GM06990 (cell line): Measurements from ENCODE around the gene ANKS1B.
"Not testable (repeated sequence)": the region's sequence is repeated elsewhere in the genome, so short reads cannot be mapped to it uniquely, and the experiment has no call there.

ENCODE experiments used
- DNase-seq: peaks from one replicate; pipeline ENCODE4 v3.0.0-alpha.2; 2011; ENCODE audit not compliant: insufficient read length; ENCODE audit errors: extremely low read depth
- H3K27me3 ChIP-seq: replicated peaks from 2 replicates; pipeline ENCODE4 v1.6.0; 2011; ENCODE audit warnings: low read length; ENCODE audit not compliant: control insufficient read depth, insufficient read depth
- H3K36me3 ChIP-seq: 2 replicates; pipeline ENCODE4 v1.5.1; 2011; ENCODE audit warnings: low read length; ENCODE audit not compliant: control insufficient read depth, insufficient read depth
- H3K4me3 ChIP-seq: replicated peaks from 2 replicates; pipeline ENCODE4 v1.5.1; 2011; ENCODE audit warnings: low read depth, mild to moderate bottlenecking, control low read depth, low read length
- TF ChIP-seq, protein P1 (sequence below): IDR thresholded peaks from 2 replicates; pipeline ENCODE4 v1.5.1; 2011; ENCODE audit warnings: low read length, control low read depth, mild to moderate bottlenecking, inconsistent platforms; ENCODE audit not compliant: insufficient read depth, poor library complexity, severe bottlenecking

The ANKS1B gene

GRCh38 chr12:99722690-99723486, 261.8 kb downstream of the ANKS1B start:
- H3K4me3 ChIP-seq: no peak overlapping the region
- no peak for DNase-seq
- H3K27me3 ChIP-seq: no peaks in the 10 kb centered on the region
- H3K36me3 ChIP-seq: no peaks in the 10 kb centered on the region
- TF ChIP-seq, protein P1, sequence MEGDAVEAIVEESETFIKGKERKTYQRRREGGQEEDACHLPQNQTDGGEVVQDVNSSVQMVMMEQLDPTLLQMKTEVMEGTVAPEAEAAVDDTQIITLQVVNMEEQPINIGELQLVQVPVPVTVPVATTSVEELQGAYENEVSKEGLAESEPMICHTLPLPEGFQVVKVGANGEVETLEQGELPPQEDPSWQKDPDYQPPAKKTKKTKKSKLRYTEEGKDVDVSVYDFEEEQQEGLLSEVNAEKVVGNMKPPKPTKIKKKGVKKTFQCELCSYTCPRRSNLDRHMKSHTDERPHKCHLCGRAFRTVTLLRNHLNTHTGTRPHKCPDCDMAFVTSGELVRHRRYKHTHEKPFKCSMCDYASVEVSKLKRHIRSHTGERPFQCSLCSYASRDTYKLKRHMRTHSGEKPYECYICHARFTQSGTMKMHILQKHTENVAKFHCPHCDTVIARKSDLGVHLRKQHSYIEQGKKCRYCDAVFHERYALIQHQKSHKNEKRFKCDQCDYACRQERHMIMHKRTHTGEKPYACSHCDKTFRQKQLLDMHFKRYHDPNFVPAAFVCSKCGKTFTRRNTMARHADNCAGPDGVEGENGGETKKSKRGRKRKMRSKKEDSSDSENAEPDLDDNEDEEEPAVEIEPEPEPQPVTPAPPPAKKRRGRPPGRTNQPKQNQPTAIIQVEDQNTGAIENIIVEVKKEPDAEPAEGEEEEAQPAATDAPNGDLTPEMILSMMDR: no peak

DNA sequence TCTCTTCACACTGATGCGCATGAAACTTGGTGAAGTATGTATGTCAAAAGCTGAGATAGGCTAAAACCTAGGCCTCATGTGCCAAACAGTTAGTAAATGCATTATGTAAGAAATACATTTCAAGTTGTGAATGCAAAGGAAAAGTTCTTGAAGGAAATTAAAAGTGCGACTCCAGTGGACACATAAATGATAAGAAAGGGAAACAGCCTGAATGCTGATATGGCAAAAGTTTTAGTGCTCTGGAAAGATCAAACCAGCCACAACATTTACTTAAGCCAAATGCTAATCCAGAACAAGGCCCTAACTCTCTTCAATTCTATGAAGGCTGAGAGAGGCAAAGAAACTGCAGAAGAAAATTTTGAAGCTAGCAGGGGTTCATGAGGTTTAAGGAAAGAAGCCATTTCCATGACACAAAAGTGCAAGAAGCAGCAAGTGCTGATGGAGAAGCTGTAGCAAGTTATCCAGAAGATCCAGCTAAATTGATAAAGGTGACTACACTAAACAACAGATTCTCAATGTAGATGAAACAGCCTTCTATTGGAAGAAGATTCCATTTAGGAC, 262.9 kb downstream of the ANKS1B start:
- H3K36me3 ChIP-seq: no peaks in the 10 kb centered on the region
- no peak overlapping the region for H3K4me3 ChIP-seq
- DNase-seq: no peak
- TF ChIP-seq, protein P1: no peak
- no peaks in the 10 kb centered on the region for H3K27me3 ChIP-seq

- not testable (repeated sequence) for H3K4me3 ChIP-seq
Observed at GRCh38 chr12:99720083-99720465, 264.7 kb downstream of the ANKS1B start.

DNA sequence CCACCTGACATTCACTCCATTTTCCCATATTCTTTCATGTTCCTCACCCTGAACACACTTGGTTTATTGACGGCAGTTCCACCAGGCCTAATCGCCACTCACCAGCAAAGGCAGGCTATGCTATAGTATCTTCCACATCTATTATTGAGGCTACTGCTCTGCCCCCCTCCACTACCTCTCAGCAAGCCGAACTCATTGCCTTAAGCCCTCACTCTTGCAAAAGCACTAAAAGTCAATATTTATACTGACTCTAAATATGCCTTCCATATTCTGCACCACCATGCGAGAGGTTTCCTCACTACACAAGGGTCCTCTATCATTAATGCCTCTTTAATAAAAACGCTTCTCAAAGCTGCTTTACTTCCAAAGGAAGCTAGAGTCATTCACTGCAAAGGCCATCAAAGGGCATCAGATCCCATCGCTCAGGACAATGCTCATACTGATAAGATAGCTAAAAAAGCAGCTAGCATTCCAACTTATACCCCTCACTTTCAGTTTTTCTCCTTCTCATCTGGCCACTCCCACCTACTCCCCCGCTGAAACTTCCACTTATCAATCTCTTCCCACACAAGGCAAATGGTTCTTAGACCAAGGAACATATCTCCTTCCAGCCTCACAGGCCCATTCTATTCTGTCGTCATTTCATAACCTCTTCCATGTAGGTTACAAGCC, 265.2 kb downstream of the ANKS1B start:
- H3K36me3 ChIP-seq, H3K4me3 ChIP-seq, DNase-seq, H3K27me3 ChIP-seq: not testable (repeated sequence)

More at GRCh38 chr12:99720083-99720465, 264.7 kb downstream of the ANKS1B start:
- not testable (repeated sequence) for H3K27me3 ChIP-seq, DNase-seq, H3K36me3 ChIP-seq

GRCh38 chr12:99715841-99716510, 268.8 kb downstream of the ANKS1B start:
- not testable (repeated sequence) for H3K27me3 ChIP-seq, H3K36me3 ChIP-seq, DNase-seq, H3K4me3 ChIP-seq

- H3K27me3 ChIP-seq: not testable (repeated sequence)
Observed at GRCh38 chr12:99714921-99715320, 269.8 kb downstream of the ANKS1B start.

DNA sequence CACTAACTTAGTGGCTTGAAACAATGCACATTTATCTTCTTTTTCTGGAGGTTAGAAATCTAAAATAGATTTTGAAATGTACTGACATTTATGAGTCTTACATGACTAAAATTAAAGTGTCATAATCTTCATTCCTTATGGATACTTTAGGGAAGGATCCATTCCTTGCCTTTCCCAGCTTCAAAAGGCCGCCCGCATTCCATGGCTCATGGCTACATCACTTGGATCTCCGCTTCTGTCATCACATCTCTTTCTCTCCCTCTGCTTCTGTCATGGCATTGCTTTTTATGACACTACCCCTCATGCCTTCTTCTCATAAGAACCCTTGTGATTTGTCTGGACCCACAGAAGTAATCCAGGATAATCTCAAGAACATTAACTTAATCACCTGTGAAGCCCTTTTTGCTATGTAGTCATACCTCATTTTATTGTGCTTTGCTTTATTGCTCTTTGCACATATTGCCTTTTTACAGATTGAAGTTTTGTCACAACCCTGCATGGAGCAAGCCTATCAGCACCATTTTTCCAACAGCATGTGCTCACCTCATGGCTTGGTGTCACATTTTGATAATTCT, 270.7 kb downstream of the ANKS1B start:
- TF ChIP-seq, protein P1: no peak
- DNase-seq: no peak
- H3K27me3 ChIP-seq: no peaks in the 10 kb centered on the region

More at GRCh38 chr12:99714921-99715320, 269.8 kb downstream of the ANKS1B start:
- H3K4me3 ChIP-seq, H3K36me3 ChIP-seq, DNase-seq: not testable (repeated sequence)

More for the DNA sequence above, 270.7 kb downstream of the ANKS1B start:
- Histone ChIP-seq H3K4me3 (no peak overlapping the region), H3K36me3 (no peaks in the 10 kb centered on the region)
